Thyroid gland (tissue), 4 donors: ENCODE data around the gene PHACTR1. TPM values are rescaled to one million over a fixed set of nuclear protein-coding genes. Genes with fewer than 3 reads are reported as not detected.

Experiments used
- DNase-seq, 2 donors: peaks; one replicate each; pipeline ENCODE4 v3.0.0-alpha.2; 2019
- H3K27ac ChIP-seq, 3 donors: fragments of 200-600 bp; sonication (generic); 1 replicate in 2 of 3; 2 replicates in 1 of 3; pipeline ENCODE4 v1.5.1; 2016 to 2019; ENCODE audit warnings: mild to moderate bottlenecking in 1 of 3, moderate library complexity in 1 of 3
- H3K27me3 ChIP-seq: fragments of 200-600 bp; sonication (generic); one replicate; pipeline ENCODE4 v1.5.1; 2019
- H3K36me3 ChIP-seq, 2 donors: fragments of 200-600 bp; sonication (generic); one replicate each; pipeline ENCODE4 v1.5.1; 2016 to 2019
- H3K4me1 ChIP-seq, 2 donors: fragments of 200-600 bp; sonication (generic); one replicate each; pipeline ENCODE4 v1.5.1; 2017 to 2019
- H3K4me3 ChIP-seq, 3 donors: fragments of 200-600 bp; sonication (generic); replicated peaks in 1 of 3; 1 replicate in 2 of 3; 2 replicates in 1 of 3; pipeline ENCODE4 v1.5.1; 2016; ENCODE audit warnings: mild to moderate bottlenecking in 1 of 3
- H3K9me3 ChIP-seq: fragments of 200-600 bp; sonication (generic); one replicate; pipeline ENCODE4 v1.5.1; 2017
- CTCF ChIP-seq, 6 experiments: fragments of 200-600 bp in 3 of 6; fragments of 450-650 bp in 3 of 6; sonication (generic) in 3 of 6; IDR thresholded peaks; one replicate each; pipeline ENCODE4 v1.5.1; 2016 to 2019; ENCODE audit warnings: antibody characterized with exemption in 6 of 6, mild to moderate bottlenecking in 2 of 6, inconsistent platforms in 1 of 6, moderate library complexity in 1 of 6
- POLR2A ChIP-seq, 2 donors: fragments of 450-650 bp; IDR thresholded peaks; one replicate each; pipeline ENCODE4 v1.6.1; 2017; ENCODE audit warnings: antibody characterized with exemption in 2 of 2, mild to moderate bottlenecking in 2 of 2, moderate library complexity in 1 of 2
- WGBS, 2 donors: methylation state at CpG; one replicate each; pipeline ENCODE4 v1.1.5; 2017; 5-methylcytosine and 5-hydroxymethylcytosine counted together
- intact Hi-C: fragments of 100-400 bp; cut with DNase I; formaldehyde crosslinking; loops from one replicate; pipeline ENCODE4 v1.15.1; 2023
- total RNA-seq, 4 donors: library from RNA; depleted of rRNA; stranded (reverse); fragments of >200 nt; gene quantifications; one replicate each; pipeline ENCODE4 v1.2.3, GENCODE V29; 2016

PHACTR1 gene
- total RNA-seq, 4 donors from 2014 or later = 2.9 to 8.6 (median 4.4) TPM

GRCh38 chr6:12841619-12842018 lies 125.1 kb downstream of the PHACTR1 start:
- no peaks in the 10 kb centered on the region for H3K27me3 ChIP-seq
- DNase-seq = no peak
- TF ChIP-seq POLR2A (IDR thresholded peaks at IDR 0.05) (no peak), CTCF (IDR thresholded peaks at IDR 0.05) (no peak)
- no peak overlapping the region for H3K4me3 ChIP-seq
- no peak overlapping the region for H3K27ac ChIP-seq
- intact Hi-C loops = no loop called here
- 77 to 80% methylated on average over 1 of the region's 1 CpG for WGBS, 2 donors
- H3K9me3 ChIP-seq = no peaks in the 10 kb centered on the region
- no peaks in the 10 kb centered on the region for H3K36me3 ChIP-seq
- H3K4me1 ChIP-seq = no peaks in the 10 kb centered on the region

- TF ChIP-seq POLR2A (IDR thresholded peaks at IDR 0.05) (no peak), CTCF (IDR thresholded peaks at IDR 0.05) (no peak)
These were observed 125.5 kb downstream of the PHACTR1 start for GRCh38 chr6:12842114-12842513.

GRCh38 chr6:12842658-12843057 lies 126.1 kb downstream of the PHACTR1 start:
- WGBS, 2 donors = 89 to 97% methylated on average over 2 of the region's 2 CpGs
- intact Hi-C loops = no loop called here
- DNase-seq = no peak
- H3K4me3 ChIP-seq = no peak overlapping the region
- no peaks in the 10 kb centered on the region for H3K9me3 ChIP-seq
- no peak for TF ChIP-seq CTCF (IDR thresholded peaks at IDR 0.05)
- TF ChIP-seq POLR2A (IDR thresholded peaks at IDR 0.05) = no peak
- no peaks in the 10 kb centered on the region for H3K27me3 ChIP-seq
- H3K27ac ChIP-seq = no peak overlapping the region
- no peaks in the 10 kb centered on the region for H3K36me3 ChIP-seq
- no peaks in the 10 kb centered on the region for H3K4me1 ChIP-seq

More at GRCh38 chr6:12842114-12842513, 125.5 kb downstream of the PHACTR1 start:
- intact Hi-C loops = no loop called here
- Histone ChIP-seq H3K4me1 (no peaks in the 10 kb centered on the region), H3K27me3 (no peaks in the 10 kb centered on the region), H3K4me3 (no peak overlapping the region), H3K27ac (no peak overlapping the region), H3K9me3 (no peaks in the 10 kb centered on the region), H3K36me3 (no peaks in the 10 kb centered on the region)
- no peak for DNase-seq

GRCh38 chr6:12844284-12845223 lies 128.0 kb downstream of the PHACTR1 start:
- Histone ChIP-seq H3K27ac (no peak overlapping the region), H3K27me3 (no peaks in the 10 kb centered on the region), H3K4me1 (no peaks in the 10 kb centered on the region), H3K36me3 (no peaks in the 10 kb centered on the region), H3K9me3 (no peaks in the 10 kb centered on the region), H3K4me3 (no peak overlapping the region)
- 82 to 83% methylated on average over 11 of the region's 11 CpGs for WGBS, 2 donors
- no peak for DNase-seq
- TF ChIP-seq POLR2A (IDR thresholded peaks at IDR 0.05) (no peak), CTCF (IDR thresholded peaks at IDR 0.05) (peak in 2 of 6 experiments; percentile 22 to 41)
- intact Hi-C loops = no loop called here
